ENCODE data around the gene KDM4C. TPM values are rescaled to one million over a fixed set of nuclear protein-coding genes. Genes with fewer than 3 reads are reported as not detected.

Gene KDM4C
- total RNA-seq, 2 experiments from 2014 or later = 51.5 to 60.3 TPM

DNA sequence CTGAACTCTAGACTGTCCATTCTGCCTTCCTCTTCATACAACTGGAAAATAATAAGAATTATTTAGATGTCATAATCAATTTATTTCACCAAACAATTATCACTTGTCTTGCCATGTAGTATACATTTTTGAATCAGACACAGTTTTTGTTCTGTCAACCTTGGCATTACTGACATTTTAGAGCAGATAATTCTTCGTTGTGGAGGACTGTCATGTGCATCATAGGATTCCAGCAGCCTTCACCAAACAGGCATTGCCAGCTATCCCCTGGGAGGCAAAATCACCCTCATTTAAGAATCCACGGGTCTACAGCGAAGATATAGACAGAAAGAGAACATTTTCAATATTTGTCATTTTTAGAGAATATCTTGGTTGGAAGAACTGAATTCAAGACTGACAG is 293.9 kb downstream of the KDM4C start:
- Histone ChIP-seq H3K4me1 (ENCODE audit: insufficient read depth, low read length, poor library complexity, severe bottlenecking) (no peaks in the 10 kb centered on the region), H2AFZ (ENCODE audit: low read length) (no peak overlapping the region), H3K4me3 (ENCODE audit: low read depth, low read length, poor library complexity, severe bottlenecking) (no peak overlapping the region), H3K79me2 (ENCODE audit: insufficient read depth, low read depth, low read length) (no peaks in the 10 kb centered on the region), H3K9me3 (ENCODE audit: low read length) (no peaks in the 10 kb centered on the region), H4K20me1 (ENCODE audit: insufficient read depth, low read length) (no peaks in the 10 kb centered on the region), H3K4me2 (ENCODE audit: low read length) (no peak overlapping the region), H3K27ac (ENCODE audit: low read depth, low read length, poor library complexity, severe bottlenecking) (no peak overlapping the region), H3K36me3 (ENCODE audit: insufficient read depth, low read length) (peaks cover 8% of the 10 kb centered on the region; the same call in 1 of the 2 replicates), H3K9me2 (ENCODE audit: insufficient read depth, low read length) (no peaks in the 10 kb centered on the region)
- no peak for TF ChIP-seq EZH2phosphoT487 (IDR thresholded peaks at IDR 0.05; ENCODE audit: borderline replicate concordance, low read depth, low read length)
- TF ChIP-seq, protein P1, sequence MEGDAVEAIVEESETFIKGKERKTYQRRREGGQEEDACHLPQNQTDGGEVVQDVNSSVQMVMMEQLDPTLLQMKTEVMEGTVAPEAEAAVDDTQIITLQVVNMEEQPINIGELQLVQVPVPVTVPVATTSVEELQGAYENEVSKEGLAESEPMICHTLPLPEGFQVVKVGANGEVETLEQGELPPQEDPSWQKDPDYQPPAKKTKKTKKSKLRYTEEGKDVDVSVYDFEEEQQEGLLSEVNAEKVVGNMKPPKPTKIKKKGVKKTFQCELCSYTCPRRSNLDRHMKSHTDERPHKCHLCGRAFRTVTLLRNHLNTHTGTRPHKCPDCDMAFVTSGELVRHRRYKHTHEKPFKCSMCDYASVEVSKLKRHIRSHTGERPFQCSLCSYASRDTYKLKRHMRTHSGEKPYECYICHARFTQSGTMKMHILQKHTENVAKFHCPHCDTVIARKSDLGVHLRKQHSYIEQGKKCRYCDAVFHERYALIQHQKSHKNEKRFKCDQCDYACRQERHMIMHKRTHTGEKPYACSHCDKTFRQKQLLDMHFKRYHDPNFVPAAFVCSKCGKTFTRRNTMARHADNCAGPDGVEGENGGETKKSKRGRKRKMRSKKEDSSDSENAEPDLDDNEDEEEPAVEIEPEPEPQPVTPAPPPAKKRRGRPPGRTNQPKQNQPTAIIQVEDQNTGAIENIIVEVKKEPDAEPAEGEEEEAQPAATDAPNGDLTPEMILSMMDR (conservative IDR thresholded peaks at IDR 0.05; ENCODE audit: low read length) = no peak
- BruUV-seq (replicated peaks) = no TSS peak
- CTCF ChIA-PET (ENCODE audit: unreplicated experiment) = no interaction called here
- intact Hi-C loops (cut with micrococcal nuclease; ENCODE audit: unreplicated experiment) = loop anchor here (5.0 kb wide), 1 partner anchor 219 kb away; no protein-coding TSS in a partner anchor
- DNase-seq (ENCODE audit: low spot score) = no peak
- POLR2A ChIA-PET = no interaction called here

GRCh38 chr9:7053903-7054302 is 296.1 kb downstream of the KDM4C start:
- H3K4me3 ChIP-seq (ENCODE audit: low read depth, low read length, poor library complexity, severe bottlenecking) = no peak overlapping the region
- peaks cover 5% of the 10 kb centered on the region; the same call in 1 of the 2 replicates for H3K36me3 ChIP-seq (ENCODE audit: insufficient read depth, low read length)
- no TSS peak for BruUV-seq (replicated peaks)
- no peaks in the 10 kb centered on the region for H3K9me3 ChIP-seq (ENCODE audit: low read length)
- no peaks in the 10 kb centered on the region for H3K79me2 ChIP-seq (ENCODE audit: insufficient read depth, low read depth, low read length)
- intact Hi-C loops (cut with micrococcal nuclease; ENCODE audit: unreplicated experiment) = loop anchor here (5.0 kb wide), 1 partner anchor 222 kb away; no protein-coding TSS in a partner anchor
- H3K4me1 ChIP-seq (ENCODE audit: insufficient read depth, low read length, poor library complexity, severe bottlenecking) = no peaks in the 10 kb centered on the region
- POLR2A ChIA-PET = interaction anchor here (1.0 to 1.4 kb wide), 2 partner anchors 16 to 156 kb away, joined by 3 to 4 read pairs; no protein-coding TSS in a partner anchor
- no peak overlapping the region for H3K27ac ChIP-seq (ENCODE audit: low read depth, low read length, poor library complexity, severe bottlenecking)
- CTCF ChIA-PET (ENCODE audit: unreplicated experiment) = no interaction called here
- H3K4me2 ChIP-seq (ENCODE audit: low read length) = no peak overlapping the region
- no peak overlapping the region for H2AFZ ChIP-seq (ENCODE audit: low read length)
- no peaks in the 10 kb centered on the region for H3K9me2 ChIP-seq (ENCODE audit: insufficient read depth, low read length)
- DNase-seq (ENCODE audit: low spot score) = no peak
- TF ChIP-seq, protein P1 (conservative IDR thresholded peaks at IDR 0.05; ENCODE audit: low read length) = no peak
- TF ChIP-seq EZH2phosphoT487 (IDR thresholded peaks at IDR 0.05; ENCODE audit: borderline replicate concordance, low read depth, low read length) = no peak
- H4K20me1 ChIP-seq (ENCODE audit: insufficient read depth, low read length) = no peaks in the 10 kb centered on the region

- TF ChIP-seq, protein P1 (conservative IDR thresholded peaks at IDR 0.05; ENCODE audit: low read length) = no peak
- TF ChIP-seq EZH2phosphoT487 (IDR thresholded peaks at IDR 0.05; ENCODE audit: borderline replicate concordance, low read depth, low read length) = no peak
- H3K27ac ChIP-seq (ENCODE audit: low read depth, low read length, poor library complexity, severe bottlenecking) = no peak overlapping the region
- H4K20me1 ChIP-seq (ENCODE audit: insufficient read depth, low read length) = no peaks in the 10 kb centered on the region
- no peaks in the 10 kb centered on the region for H3K79me2 ChIP-seq (ENCODE audit: insufficient read depth, low read depth, low read length)
- POLR2A ChIA-PET = interaction anchor here (0.6 kb wide), 1 partner anchor 1948 kb away, joined by 3 read pairs; no protein-coding TSS in a partner anchor
- H3K4me1 ChIP-seq (ENCODE audit: insufficient read depth, low read length, poor library complexity, severe bottlenecking) = no peaks in the 10 kb centered on the region
- CTCF ChIA-PET (ENCODE audit: unreplicated experiment) = no interaction called here
- H3K9me3 ChIP-seq (ENCODE audit: low read length) = no peaks in the 10 kb centered on the region
- no peaks in the 10 kb centered on the region for H3K9me2 ChIP-seq (ENCODE audit: insufficient read depth, low read length)
- no peak overlapping the region for H2AFZ ChIP-seq (ENCODE audit: low read length)
- intact Hi-C loops (cut with micrococcal nuclease; ENCODE audit: unreplicated experiment) = no loop called here
- H3K4me3 ChIP-seq (ENCODE audit: low read depth, low read length, poor library complexity, severe bottlenecking) = no peak overlapping the region
- no TSS peak for BruUV-seq (replicated peaks)
- H3K4me2 ChIP-seq (ENCODE audit: low read length) = no peak overlapping the region
- H3K36me3 ChIP-seq (ENCODE audit: insufficient read depth, low read length) = no peaks in the 10 kb centered on the region
- no peak for DNase-seq (ENCODE audit: low spot score)
These were observed 297.6 kb downstream of the KDM4C start for GRCh38 chr9:7055171-7055903.
